HG03097 (cell line): ENCODE results near the gene GRM7.

Experiments used
- ATAC-seq: cut with Tn5 transposase; IDR thresholded peaks from one replicate; pipeline ENCODE4 v1.9.1; 2021; ENCODE audit not compliant: unreplicated experiment, low FRiP score

Gene GRM7

GRCh38 chr3:7209098-7209497 is 348.2 kb downstream of the GRM7 start:
- ATAC-seq, result no peak

GRCh38 chr3:7211740-7212139 is 350.8 kb downstream of the GRM7 start:
- no peak for ATAC-seq

- ATAC-seq, result no peak
Observed at GRCh38 chr3:7215706-7216105, 354.8 kb downstream of the GRM7 start.

- no peak for ATAC-seq
Observed at GRCh38 chr3:7226393-7226792, 365.5 kb downstream of the GRM7 start.

GRCh38 chr3:7238565-7239295 is 377.8 kb downstream of the GRM7 start:
- no peak for ATAC-seq

GRCh38 chr3:7241584-7242302 is 380.8 kb downstream of the GRM7 start:
- ATAC-seq, result no peak

GRCh38 chr3:7242303-7242635 is 381.4 kb downstream of the GRM7 start:
- no peak for ATAC-seq

- ATAC-seq, result no peak
Observed at GRCh38 chr3:7249493-7250076, 388.7 kb downstream of the GRM7 start.

- no peak for ATAC-seq
Observed at GRCh38 chr3:7254251-7254650, 393.3 kb downstream of the GRM7 start.

- no peak for ATAC-seq
Observed at GRCh38 chr3:7260975-7261374, 400.1 kb downstream of the GRM7 start.

GRCh38 chr3:7263347-7264195 is 402.7 kb downstream of the GRM7 start:
- ATAC-seq, result no peak

- ATAC-seq, result no peak
Observed at GRCh38 chr3:7264196-7264526, 403.2 kb downstream of the GRM7 start.

- ATAC-seq, result no peak
Observed at GRCh38 chr3:7265736-7266135, 404.8 kb downstream of the GRM7 start.

- ATAC-seq, result no peak
Observed at GRCh38 chr3:7266551-7266950, 405.6 kb downstream of the GRM7 start.

- no peak for ATAC-seq
Observed at GRCh38 chr3:7270731-7271130, 409.8 kb downstream of the GRM7 start.

- ATAC-seq, result no peak
Observed at GRCh38 chr3:7271631-7272030, 410.7 kb downstream of the GRM7 start.

GRCh38 chr3:7272203-7272602 is 411.3 kb downstream of the GRM7 start:
- ATAC-seq, result no peak

GRCh38 chr3:7275396-7275795 is 414.5 kb downstream of the GRM7 start:
- no peak for ATAC-seq

GRCh38 chr3:7280318-7280717 is 419.4 kb downstream of the GRM7 start:
- no peak for ATAC-seq

GRCh38 chr3:7282988-7283387 is 422.1 kb downstream of the GRM7 start:
- ATAC-seq, result no peak

- no peak for ATAC-seq
Observed at GRCh38 chr3:7285505-7285904, 424.6 kb downstream of the GRM7 start.
